GM19395 (cell line): ENCODE measurements around the gene ZFYVE26.
"Not testable (repeated sequence)": the region's sequence is repeated elsewhere in the genome, so short reads cannot be mapped to it uniquely, and the experiment has no call there.

Experiments
- ATAC-seq: cut with Tn5 transposase; IDR thresholded peaks from one replicate; pipeline ENCODE4 v1.9.1; 2021; ENCODE audit warnings: mild to moderate bottlenecking, moderate library complexity; ENCODE audit not compliant: unreplicated experiment

The ZFYVE26 gene

GRCh38 chr14:67717048-67717447 is 99.3 kb downstream of the ZFYVE26 start:
- ATAC-seq, result no peak

DNA sequence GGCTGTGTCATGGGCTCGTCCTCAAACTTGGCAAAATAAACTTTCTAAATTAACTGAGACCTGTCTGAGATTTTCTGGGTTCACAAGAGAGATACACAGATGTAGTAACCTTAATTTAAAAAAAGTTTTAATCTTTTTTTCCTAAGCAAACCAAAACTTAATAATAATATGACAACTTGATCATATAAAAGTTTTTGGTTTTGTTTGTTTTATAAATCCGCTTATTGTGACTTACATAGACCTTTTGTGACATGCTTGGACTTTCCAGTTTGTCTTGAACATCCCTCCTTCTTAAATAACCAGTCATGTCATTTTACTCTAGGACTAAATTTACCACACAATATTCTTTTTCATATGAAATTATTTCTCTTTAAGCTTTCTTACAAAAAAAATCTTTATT is 106.2 kb downstream of the ZFYVE26 start:
- ATAC-seq, result no peak

GRCh38 chr14:67709796-67710195 is 106.6 kb downstream of the ZFYVE26 start:
- ATAC-seq, result not testable (repeated sequence)

- not testable (repeated sequence) for ATAC-seq
These were observed 107.0 kb downstream of the ZFYVE26 start for GRCh38 chr14:67709346-67709745.

- ATAC-seq, result no peak
These were observed 111.2 kb downstream of the ZFYVE26 start for GRCh38 chr14:67705211-67705610.

GRCh38 chr14:67704484-67705089 is 111.8 kb downstream of the ZFYVE26 start:
- ATAC-seq, result no peak

DNA sequence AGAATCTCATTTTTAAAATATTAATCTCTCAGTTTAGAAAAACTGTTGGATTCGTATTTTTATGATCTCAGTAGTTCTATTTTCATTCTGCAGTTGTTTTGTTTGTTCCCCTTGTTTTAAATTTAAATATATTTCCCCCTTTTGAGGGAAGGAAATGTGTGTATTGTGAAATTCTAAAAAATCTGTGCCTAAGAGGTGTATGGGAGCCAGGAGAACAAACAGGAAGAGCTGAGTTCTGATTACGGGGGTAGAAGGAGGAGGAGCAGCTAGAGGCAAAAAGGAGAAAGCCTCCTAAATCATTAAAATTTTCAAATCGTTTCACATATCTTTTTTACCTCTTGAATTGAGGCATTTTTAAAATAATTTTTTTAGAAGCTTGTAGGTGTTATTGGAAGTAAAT is 112.4 kb downstream of the ZFYVE26 start:
- no peak for ATAC-seq

DNA sequence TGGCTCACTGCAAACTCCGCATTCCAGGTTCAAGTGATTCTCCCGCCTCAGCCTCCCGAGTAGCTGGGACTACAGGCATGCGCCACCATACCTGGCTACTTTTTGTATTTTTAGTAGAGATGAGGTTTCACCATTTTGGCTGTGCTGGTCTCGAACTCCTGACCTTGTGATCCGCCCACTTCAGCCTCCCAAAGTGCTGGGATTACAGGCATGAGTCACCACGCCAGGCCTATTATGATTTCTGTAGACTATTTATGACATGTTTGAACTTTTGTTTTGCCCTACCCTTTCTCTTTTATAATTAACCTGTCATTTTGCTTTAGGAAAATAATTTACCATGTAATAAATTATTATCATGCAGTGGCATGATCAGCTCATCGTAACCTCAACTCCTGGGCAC is 114.9 kb downstream of the ZFYVE26 start, which contains the start of gene RDH12:
Gene RDH12, plus strand, starts transcription at position 395 of the 400 bp plus-strand sequence. CDS start 20,757 bp downstream, outside the sequence.
- ATAC-seq, result not testable (repeated sequence)

DNA sequence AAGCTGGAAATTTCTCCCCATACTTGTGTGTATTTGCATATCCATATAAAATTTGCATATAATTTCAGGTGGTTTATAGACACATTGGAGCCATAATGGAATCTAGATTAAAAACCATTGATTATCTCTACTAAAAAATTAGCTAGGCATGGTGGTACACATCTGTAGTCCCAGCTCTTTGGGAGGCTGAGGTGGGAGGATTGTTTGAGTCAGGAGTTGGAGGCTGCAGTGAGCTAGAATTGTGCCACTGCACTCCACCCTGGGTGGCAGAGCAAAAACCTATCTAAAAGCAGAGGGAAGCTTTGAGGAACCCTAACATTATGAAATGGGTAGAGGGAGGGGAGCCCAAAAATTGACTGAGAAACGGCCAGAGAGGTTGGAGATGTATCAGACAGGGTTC is 118.2 kb downstream of the ZFYVE26 start:
- ATAC-seq, result no peak

DNA sequence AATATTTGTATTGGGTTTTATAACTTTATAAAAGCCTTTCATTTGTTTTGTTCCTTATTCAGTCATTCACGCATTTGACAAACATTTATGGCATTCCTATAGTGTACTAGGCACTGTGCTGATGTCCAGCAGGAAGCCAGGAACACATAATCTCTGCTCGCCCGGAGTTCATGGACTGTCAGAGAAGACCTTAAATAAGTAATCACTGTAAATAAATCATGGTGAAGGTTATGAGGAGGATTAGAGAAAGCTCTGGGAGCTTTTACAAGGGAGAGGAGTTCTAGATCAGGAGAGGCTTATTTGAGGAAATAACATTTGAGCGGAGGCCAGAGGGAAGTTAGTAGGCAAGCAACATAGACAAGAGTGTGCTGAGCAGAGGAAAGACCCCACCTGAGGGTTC is 119.4 kb downstream of the ZFYVE26 start:
- ATAC-seq, result no peak
